GM21717 (cell line): ENCODE results near the gene TEX22.
"Not testable (repeated sequence)": the region's sequence is repeated elsewhere in the genome, so short reads cannot be mapped to it uniquely, and the experiment has no call there.

Experiments
- ATAC-seq: cut with Tn5 transposase; IDR thresholded peaks from one replicate; pipeline ENCODE4 v1.9.1; 2021; ENCODE audit warnings: mild to moderate bottlenecking, moderate library complexity; ENCODE audit not compliant: unreplicated experiment

TEX22 gene, protein sequence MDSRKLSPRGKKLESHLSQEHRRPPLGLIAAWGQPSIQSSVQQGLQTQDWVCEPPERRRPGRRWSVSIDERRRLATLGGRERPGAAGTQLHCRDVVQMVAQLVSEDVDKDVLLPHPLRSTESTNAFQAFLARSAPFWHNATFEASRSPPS

DNA sequence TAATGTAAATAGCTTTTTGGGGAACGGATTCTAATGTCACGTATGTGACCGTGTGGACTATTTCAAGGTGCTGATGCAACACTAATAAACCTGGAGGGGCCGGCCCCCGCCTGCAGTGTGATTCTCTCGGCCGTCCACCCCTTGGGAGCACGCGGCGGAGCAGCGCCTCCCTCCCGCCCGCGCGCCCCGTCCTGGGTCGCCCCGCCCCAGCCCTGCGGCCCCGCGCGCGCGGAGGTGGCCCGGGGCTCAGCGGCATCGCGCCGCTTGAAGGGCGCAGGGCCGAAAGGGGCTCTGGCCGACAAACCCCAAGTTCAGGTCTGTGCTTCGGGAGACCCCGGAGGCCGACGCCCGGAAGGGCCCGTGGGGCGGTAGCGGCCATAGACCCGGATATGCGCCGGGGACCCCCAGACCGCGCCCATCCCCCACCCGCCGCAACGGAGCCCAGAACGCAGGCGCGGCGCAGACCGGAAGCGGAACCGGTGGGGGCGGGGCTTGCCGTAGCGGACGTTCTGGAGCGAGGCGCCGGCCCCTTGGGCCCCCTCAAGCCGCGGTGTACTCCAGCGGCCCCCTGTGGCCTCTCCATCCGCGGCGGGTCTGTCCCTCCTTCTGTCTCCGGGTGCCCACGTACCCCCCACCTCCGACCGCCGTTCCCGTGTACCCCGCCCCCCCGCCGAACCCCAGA, at the start of gene TEX22:
Gene TEX22 (plus strand): TSS at position 495 of the 682 bp plus-strand sequence. CDS start 803 bp downstream, outside the sequence.
- peak; percentile 72 for ATAC-seq

DNA sequence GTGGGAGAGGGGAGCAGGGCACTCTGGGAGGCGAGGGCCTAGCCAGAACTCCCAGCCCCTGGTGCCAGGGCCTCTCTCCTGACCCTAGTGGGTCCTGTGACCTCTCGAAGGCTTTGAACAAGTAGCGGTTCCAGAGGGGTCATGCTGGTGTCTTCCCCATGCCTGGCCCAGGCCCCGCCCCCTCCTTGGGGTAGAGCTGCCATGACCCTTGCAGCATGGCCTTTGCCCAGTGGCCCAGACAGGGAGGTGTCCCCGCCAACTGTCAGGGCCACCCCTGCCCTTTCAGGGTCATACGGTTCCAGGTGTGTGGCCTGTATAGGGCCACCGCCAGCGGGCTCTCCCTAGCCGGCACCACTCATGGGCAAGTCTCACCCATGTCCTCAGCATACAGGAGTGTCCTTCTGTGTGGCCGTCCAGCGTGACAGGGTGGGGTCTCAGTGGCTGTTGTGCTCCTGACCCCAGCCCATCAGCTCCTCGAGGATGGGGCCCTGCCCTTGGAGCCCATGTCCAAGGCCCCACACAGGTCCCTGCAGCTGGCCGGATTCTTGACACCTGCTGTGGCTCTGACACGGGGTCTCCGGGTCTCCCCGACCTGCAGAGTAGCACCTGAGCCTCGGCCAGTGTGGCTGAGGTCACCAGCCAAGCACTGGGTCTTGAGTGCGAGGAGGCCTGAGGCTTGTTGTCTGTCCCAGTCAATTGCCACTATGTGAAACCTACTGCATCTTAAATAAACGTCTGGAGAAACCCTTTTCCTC, 49.2 kb upstream of the TEX22 start:
- no peak for ATAC-seq

DNA sequence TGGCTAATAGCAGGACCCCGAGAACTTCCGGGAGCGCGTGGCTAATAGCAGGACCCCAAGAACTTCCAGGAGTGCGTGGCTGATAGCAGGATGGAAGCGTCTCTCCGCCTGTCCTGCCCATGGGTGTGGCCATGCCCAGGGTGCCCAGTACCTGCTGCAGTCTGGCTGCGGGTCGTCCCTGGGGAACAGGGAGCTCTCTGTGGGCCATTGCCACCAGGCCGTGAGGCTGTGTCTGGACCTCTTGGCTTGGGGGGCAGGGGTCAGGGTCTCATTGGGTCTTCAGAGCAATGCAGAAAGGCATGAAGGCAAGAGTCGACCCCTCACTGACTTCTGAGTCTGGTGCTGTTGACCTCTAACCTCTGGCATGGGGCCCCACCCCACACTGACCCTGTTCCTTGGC, 48.3 kb upstream of the TEX22 start:
- no peak for ATAC-seq

DNA sequence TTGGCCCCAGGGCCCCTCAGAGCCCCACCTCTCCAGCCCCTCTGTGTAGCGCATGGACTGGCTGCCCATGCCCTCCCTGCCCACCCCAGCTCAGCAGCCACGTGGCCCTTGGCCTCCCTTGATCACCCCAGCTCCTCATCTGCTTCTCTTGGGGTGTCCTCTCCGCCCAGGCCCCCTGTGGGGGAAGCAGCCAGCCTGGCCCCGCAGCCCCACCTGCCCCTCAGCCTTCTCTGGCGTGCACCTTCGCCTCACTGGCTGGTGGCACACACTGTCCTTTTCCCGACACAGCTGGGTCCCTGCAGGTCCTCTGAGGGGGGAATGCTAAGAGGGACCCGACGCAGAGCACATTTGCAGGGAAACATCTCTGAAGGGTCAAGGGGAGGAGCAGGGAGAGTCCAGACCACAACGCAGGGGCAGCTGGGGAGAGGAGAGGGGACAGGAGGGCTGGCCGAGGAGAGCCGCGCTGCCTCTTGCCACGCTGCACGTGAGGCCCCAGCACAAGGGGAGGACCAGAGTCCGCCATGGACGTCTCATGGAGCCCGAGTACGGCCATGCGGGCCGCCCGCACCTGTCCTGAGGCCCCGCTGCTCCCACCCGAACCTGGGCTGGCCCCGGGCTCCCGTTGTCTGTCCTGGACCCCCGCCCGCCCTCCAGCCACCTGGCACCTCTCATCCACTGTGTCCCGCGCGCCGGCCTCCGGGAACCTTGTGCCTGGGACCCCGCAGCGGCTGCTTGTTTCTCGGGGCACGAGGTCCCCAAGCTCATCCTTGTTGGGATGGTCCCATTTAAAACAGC, 47.7 kb upstream of the TEX22 start:
- ATAC-seq: no peak

DNA sequence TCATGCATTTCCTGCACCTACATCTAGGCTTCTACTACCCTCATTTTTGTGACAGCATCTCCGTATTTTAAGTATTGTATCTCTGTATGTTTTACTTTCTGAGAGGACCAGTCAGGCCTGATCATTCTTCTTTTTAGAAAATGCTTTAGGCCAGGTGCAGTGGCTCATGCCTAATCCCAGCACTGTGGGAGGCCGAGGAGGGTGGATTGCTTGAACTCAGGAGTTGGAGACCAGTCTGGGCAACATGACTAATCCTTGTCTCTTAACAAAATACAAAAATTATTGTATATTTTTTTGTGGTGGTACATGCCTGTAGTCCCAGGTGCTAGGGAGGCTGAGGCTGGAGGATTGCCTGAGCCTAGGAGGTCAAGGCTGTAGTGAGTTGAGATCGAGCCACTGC, 46.9 kb upstream of the TEX22 start:
- ATAC-seq: no peak

DNA sequence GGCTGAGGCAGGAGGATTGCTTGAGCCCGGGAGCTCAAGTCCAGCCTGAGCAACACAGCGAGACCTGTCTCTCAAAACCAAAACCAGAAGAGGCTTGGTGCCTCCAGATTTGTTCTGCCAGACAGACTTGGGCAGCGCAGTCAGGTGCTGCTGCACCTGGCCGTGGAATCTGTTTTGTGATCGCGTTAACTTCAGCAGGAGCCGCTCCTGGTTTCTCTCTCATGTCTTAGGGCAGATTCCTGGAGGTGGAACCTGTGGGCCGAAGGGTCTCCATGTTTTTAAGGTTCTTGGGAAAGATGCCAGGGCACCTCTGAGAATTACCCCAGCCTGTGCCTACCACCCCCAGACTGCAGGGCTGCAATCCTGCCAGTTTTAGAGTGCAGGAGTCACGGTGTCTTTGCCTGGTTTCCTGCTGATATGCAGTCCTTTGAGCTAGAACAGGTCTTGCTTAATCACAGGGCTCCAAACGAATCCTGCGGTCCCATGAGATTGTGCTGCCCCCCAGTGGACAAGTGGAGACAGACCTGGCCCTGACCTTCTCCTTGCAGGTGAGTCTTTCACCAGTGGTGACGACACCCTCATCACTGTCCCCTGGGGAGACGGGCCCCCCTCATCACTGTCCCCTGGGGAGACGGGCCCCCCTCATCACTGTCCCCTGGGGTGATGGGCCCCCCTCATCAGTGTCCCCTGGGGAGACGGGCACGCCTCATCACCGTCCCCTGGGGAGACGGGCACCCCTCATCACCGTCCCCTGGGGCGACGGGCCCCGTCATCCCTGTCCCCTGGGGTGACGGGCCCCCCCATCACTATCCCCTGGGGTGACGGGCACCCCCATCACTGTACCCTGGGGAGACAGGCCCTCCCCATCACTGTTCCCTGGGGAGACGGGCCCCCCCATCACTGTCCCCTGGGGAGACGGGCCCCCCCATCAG, 46.2 kb upstream of the TEX22 start:
- ATAC-seq: no peak

DNA sequence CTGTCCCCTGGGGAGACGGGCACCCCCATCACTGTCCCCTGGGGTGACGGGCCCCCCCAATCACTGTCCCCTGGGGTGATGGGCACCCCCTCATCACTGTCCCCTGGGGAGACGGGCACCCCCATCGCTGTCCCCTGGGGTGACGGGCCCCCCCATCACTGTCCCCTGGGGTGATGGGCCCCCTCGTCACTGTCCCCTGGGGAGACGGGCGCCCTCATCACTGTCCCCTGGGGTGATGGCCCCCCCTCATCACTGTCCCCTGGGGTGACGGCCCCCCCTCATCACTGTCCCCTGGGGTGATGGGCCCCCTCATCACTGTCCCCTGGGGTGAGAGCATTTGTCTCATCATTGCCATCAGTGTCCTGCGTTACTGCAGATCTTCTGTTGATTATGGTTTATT, 45.2 kb upstream of the TEX22 start:
- ATAC-seq: no peak

DNA sequence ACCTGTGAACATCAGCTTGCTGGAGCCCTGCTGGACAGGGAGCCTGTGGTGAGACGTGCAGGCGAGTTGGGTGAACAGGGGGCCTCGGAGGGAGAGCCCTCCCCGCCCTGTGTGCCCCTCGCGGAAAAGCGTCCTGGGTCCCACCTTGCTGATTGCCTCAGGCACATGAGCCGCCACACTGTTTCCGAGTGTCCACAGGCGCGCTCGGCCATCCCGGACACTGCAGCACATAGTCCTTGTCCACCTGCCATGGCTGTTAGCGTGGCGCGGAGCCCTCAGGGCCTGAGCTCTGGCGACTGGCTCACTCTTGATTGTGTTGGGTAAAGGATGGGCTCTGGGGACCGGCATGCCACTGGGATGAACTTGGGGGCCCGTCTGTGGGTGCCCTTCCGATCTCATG, 43.8 kb upstream of the TEX22 start:
- ATAC-seq: no peak

DNA sequence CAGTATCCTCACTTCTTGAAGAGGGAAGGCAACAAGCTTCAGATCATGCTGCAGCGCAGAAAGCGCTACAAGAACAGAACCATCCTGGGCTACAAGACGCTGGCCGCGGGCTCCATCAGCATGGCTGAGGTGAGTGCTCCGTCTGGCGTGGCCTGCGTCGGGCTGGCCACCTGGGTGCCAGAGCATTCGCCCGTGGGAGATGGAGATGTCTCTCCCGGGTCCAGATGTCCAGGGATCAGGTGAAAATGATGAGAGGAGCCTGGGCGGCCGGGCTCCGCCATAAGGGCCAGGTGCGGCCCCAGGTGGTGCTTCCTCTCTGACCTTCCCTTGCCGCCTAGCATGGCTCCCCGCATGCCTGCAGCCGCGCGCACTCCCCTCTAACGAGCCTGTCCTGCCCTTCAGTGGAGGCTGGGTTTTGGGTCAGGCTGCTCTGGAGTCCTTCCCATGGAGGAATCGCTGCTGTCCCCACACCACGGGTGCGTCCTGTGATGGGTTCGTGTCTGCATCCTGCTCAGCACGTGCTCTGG, 43.2 kb upstream of the TEX22 start:
- no peak for ATAC-seq

DNA sequence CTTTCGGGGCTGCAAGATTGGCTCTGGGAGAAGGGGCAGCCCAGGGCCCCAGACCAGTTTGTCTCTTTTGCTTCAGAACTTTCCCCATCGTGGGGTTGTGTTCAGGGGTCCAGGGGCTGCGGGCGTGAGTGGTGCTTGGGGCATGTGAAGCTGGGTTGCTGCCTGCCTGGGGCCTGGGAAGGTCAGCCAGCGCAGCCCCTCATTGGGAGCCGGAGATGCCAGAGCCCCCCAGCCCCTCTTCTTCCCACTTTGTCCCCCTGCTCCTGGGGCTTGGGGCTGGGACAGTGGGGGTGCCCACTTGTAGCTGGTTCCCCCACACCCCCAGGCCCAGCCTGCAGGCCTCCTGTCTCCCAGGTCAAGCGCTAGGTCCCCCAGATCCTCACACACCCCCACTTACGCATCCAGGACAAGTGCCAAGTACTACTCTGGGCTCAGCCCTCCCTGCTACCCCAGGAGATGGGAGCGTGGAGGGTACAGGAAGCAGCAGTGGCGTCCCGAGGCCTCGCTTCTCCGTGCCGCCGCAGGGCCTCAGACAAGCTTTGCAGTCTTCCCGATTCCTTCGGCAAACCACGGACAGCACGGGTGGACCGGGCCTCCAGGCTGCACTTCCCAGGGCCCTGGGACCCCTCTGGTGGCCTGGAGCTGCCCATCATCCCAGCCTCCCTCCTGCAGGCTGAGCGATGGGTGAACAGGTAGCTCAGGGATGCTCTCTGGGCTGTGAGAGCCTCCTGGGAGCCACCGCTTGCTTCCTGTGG, 42.3 kb upstream of the TEX22 start:
- no peak for ATAC-seq

DNA sequence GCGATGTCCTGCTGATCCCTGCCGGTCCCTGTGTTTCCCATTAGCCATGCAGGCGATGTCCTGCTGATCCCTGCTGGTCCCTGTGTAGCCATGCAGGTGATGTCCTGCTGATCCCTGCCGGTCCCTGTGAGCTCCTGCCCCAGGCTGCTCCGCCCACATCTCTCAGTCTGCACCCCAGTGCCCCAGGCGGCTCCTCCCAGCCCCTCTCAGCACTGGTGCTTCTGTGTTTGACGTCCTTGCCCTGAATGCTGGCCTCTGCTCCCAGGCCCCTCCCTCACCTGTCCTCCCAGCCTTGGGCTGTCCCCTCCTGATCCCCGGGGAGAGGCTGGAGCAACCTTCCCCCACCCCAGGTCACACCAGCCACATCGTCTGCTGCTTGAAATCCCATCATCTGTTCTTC, 41.4 kb upstream of the TEX22 start:
- ATAC-seq: no peak

DNA sequence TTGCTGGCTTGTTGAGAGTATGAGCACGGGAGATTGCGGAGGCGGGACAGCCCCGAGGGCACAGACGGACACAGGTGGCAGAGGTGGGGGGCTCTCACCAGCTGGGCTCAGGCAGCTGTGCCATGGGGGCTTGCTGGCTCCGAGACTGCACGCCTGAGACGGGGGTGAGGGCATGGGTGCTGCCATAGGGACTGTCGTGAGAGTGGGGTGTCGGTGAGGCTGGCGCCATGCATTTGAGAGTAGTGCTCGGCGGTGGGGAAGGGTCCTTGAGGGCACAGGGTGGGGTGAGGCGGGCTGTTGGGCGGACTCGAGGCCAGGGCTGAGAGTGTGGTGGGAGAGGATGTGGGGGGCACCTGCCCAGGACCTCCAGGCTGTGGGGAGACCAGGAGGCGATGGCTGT, 40.7 kb upstream of the TEX22 start:
- ATAC-seq: no peak

DNA sequence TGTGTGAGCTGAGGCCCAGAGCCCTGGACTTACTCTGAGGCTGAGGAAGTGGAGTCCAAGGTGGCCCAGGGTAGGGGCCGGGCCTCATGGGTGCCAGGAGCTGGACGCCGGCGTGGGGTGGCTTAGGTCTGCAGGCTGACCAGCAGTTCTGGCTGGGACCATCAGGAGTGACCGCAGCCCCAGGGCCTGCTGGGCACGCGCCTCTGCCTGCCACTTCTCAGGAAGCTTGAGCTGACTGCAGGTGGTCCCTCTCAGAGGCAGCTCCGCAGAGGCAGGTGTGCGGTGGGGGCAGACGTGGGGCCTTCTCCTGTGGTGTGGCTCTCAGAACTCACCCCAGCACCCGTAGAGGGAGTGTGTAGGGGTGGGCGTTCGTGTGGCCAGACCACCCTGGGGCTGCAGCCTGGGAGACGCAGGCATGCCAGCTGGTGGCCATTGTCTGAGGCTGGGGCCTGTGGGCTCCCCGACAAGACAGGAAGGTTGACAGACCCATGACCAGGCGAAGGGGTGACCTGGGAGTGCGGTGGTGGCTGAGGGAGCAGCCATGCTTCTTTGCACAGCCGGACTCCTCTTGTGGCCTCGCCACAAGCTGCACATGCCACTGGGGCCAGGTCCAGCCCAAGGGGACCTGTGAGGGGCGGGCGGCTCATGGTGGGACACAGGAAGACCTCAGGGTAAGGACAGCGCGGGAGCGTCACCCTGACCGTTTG, 40.0 kb upstream of the TEX22 start:
- ATAC-seq: no peak

DNA sequence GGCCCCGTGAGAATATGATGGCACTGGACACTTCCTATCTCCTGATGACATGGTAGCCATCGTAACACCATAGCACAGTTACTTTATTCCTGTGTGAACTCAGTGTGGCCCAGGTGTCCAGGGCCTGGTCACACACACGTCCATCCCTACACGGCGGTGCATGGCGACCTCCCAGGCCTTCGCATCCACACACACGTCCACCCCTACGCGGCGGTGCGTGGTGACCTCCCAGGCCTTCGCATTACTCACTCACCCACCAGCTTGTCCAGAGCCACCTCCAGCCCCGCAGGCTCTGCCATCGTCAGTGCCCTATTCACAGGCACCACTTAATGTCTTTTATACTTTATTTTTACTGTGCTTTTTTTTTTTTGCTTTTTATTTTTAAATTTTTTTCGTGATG, 39.4 kb upstream of the TEX22 start:
- ATAC-seq: no peak

DNA sequence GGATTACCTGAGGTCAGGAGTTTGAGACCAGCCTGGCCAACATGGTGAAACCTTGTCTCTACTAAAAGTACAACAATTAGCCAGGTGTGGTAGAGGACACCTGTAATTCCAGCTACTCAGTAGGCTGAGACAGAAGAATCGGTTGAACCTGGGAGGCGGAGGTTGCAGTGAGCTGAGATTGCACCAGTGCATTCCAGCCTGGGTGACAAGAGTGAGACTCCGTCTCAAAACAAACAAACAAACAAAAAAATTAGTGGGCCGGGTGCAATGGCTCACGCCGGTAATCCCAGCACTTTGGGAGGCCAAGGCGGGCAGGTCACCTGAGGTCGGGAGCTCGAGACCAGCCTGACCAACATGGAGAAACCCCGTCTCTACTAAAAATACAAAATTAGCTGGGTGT, 36.9 kb upstream of the TEX22 start:
- ATAC-seq: not testable (repeated sequence)

DNA sequence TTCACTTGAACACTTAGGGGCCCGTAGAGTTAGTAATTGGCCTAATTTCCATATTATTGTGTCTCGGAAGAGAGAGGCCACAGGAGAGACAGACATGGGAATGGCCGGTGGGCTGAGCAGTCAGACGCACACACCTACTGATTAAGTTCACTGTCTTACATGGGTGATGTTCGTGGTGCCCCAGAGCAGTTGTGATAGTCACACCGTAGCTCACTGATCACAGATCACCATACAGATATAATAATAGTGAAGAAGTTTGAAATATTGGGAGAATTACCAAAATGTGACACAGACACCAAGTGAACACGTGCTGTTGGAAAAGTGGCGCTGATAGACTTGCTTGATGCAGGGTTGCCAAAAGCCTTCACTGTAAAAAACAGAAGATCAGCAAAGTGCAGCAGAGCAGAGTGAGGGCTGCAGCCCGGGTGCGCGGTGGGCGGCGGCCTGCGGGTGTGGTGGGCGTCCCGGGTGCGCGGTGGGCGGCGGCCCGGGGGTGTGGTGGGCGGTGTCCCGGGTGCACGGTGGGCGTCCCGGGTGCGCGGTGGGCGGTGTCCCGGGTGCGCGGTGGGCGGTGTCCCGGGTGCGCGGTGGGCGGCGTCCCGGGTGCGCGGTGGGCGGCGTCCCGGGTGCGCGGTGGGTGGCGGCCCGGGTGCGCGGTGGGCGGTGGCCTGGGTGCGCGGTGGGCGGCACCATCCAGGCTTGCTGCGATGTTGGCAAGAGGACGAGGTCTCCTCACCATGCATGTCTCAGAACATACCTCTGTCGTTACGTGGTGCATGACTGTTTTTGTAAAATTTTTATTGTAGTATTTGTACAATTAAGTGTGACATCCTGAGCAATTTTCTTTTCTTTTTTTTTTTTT, 34.3 kb upstream of the TEX22 start:
- no peak for ATAC-seq

DNA sequence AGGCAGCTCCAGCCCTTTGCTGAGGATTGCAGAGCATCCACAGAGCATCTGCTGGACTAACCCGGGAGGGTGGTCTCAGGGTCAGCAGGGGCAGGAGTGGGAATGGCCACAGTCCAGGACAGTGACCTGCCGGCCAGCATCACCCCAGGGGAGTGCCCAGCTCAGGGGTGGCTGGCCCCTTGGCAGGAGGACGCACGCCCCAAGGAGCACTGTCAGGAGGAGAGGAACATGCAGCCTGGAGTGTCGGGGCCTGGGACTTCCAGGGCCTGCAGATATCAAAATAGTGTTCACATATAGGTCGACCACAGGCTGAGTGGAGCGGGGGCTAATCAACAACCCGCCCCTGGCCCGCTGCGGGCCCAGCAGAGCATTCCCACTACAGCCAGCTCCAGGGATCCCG, 33.2 kb upstream of the TEX22 start:
- no peak for ATAC-seq

DNA sequence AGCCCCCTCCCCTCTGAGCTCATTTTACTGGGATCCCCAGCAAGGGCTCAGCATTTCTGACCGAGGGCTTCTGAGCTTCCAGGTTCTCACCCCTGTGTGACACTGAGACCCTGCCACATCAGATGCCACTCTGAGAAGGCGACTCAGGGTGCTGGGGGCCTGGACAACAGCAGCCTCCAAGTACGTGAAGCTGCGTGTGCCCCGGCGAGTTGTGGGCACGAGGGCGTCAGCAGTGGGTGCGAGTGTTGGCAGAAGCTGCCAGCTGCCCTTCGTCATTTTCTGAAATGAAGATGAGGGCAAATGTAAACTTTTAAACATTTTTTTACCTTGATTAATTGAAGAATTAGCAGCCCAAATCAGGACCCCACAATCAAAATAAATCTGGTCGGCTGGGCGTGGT, 32.7 kb upstream of the TEX22 start:
- no peak for ATAC-seq
